ENCODE results near the gene RAI2. TPM values are rescaled to one million over a fixed set of nuclear protein-coding genes. Genes with fewer than 3 reads are reported as not detected.

RAI2 gene
- total RNA-seq, 2 donors from 2014 or later = 1.7 to 4.8 TPM

DNA sequence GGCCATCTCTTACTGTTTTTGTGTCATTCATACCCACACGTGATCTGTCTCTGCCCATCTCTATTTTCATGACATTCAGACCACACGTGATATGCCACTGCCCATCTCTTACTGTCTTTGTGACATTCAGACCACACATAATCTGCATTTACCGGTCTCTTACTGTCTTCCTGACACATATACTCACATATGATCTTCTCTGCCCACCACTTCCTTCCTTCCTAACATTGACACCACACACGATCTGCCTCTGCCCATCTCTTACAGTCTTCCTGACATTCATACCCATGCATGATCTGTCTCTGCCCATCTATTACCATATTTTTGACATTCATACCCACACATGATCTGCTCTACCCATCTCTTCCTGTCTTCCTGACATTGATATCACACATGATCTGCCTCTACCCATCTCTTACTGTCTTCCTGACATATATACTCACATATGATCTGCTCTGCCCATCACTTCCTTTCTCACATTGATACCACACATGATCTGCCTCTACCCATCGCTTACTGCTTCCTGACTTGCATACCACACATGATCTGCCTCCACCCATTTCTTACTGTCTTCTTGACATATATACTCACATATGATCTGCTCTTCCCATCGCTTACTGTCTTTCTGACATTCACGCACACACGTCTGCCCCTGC is 87.7 kb downstream of the RAI2 start:
- Histone ChIP-seq H3K9ac (ENCODE audit: low read depth in 2 of 2, low read length in 2 of 2) (no peak overlapping the region), H3K9me3 (no peaks in the 10 kb centered on the region), H3K36me3 (no peaks in the 10 kb centered on the region), H3K27me3 (no peaks in the 10 kb centered on the region), H3K4me1 (no peaks in the 10 kb centered on the region), H3K4me3 (no peak overlapping the region), H3K27ac (no peak overlapping the region)
- intact Hi-C loops (cut with DNase I) = no loop called here
- TF ChIP-seq, protein P1, sequence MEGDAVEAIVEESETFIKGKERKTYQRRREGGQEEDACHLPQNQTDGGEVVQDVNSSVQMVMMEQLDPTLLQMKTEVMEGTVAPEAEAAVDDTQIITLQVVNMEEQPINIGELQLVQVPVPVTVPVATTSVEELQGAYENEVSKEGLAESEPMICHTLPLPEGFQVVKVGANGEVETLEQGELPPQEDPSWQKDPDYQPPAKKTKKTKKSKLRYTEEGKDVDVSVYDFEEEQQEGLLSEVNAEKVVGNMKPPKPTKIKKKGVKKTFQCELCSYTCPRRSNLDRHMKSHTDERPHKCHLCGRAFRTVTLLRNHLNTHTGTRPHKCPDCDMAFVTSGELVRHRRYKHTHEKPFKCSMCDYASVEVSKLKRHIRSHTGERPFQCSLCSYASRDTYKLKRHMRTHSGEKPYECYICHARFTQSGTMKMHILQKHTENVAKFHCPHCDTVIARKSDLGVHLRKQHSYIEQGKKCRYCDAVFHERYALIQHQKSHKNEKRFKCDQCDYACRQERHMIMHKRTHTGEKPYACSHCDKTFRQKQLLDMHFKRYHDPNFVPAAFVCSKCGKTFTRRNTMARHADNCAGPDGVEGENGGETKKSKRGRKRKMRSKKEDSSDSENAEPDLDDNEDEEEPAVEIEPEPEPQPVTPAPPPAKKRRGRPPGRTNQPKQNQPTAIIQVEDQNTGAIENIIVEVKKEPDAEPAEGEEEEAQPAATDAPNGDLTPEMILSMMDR (IDR thresholded peaks at IDR 0.05) = no peak
- DNase-seq = no peak

DNA sequence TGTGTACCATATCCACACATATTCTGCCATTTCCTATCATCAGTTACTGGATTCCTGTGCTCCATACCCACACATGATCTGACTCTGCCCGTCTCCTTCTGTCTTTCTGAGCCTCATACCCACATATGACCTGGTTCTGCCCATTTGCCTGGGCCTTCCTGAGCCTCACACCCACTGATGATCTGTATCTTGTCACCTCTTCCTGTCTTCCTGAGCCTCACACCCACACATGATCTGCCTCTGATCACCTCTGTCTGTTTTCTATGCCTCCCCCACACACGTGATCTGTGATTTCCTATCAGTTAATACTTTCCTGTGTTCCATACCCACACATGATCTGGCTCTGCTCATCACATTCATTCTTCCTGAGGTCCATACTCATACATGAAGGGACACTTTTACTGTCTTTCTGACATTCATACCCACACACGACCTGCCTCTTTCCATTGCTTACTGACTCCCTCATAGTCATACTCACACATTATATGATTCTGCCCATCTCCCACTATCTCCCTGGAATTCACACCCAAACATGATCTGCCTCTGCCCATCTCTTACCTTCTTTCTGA is 91.3 kb downstream of the RAI2 start:
- Histone ChIP-seq H3K27me3 (no peaks in the 10 kb centered on the region), H3K4me3 (no peak overlapping the region), H3K27ac (no peak overlapping the region), H3K9me3 (no peaks in the 10 kb centered on the region), H3K4me1 (no peaks in the 10 kb centered on the region), H3K36me3 (no peaks in the 10 kb centered on the region), H3K9ac (ENCODE audit: low read depth in 2 of 2, low read length in 2 of 2) (no peak overlapping the region)
- intact Hi-C loops (cut with DNase I) = no loop called here
- DNase-seq = no peak
- TF ChIP-seq, protein P1 (IDR thresholded peaks at IDR 0.05) = no peak

DNA sequence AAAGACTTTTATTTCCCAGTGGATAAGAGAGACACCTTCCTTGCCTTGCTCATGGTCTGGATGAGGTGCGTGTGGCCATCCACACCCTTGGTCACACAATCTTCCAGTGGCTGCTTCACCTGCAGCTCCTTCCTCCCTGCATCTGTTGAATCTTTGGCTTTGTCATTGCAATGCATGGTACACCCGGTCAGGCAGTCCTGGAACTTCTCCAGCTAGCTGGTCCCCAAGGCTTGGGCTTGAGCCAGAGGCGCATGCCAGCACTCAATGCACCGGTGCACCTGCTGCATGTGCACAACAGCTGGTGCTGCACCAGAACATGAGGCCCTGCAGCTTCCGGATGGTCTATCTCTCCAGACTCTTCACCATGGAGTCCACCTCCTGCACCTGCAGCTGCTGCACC is 92.1 kb downstream of the RAI2 start:
- no peaks in the 10 kb centered on the region for H3K4me1 ChIP-seq
- H3K27me3 ChIP-seq = no peaks in the 10 kb centered on the region
- H3K27ac ChIP-seq = no peak overlapping the region
- H3K4me3 ChIP-seq = no peak overlapping the region
- DNase-seq = no peak
- H3K9me3 ChIP-seq = no peaks in the 10 kb centered on the region
- intact Hi-C loops (cut with DNase I) = no loop called here
- no peak overlapping the region for H3K9ac ChIP-seq (ENCODE audit: low read depth in 2 of 2, low read length in 2 of 2)
- H3K36me3 ChIP-seq = no peaks in the 10 kb centered on the region
- TF ChIP-seq, protein P1 (IDR thresholded peaks at IDR 0.05) = no peak

DNA sequence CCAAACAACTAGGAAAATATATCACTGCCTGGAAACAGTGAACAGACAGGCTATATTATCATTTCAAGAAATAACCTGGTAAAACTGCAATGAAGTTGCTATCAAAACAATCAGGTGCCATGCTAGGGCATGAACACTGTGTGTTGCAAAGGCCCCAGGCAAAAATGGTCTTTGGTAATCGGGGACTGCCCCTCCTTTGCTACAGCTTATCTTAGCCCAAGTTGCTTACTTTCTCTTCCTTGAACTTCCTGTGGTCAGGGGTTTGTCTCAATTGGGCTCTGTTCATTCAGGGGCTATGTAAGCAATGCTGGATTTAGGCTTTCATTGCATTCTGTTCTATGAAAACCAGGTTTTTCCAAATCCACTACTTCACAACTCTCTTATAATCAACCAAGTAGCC is 93.4 kb downstream of the RAI2 start:
- no peak for DNase-seq
- TF ChIP-seq, protein P1 (IDR thresholded peaks at IDR 0.05) = no peak
- Histone ChIP-seq H3K36me3 (no peaks in the 10 kb centered on the region), H3K27ac (no peak overlapping the region), H3K4me3 (no peak overlapping the region), H3K27me3 (no peaks in the 10 kb centered on the region), H3K9me3 (no peaks in the 10 kb centered on the region), H3K9ac (ENCODE audit: low read depth in 2 of 2, low read length in 2 of 2) (no peak overlapping the region), H3K4me1 (no peaks in the 10 kb centered on the region)
- intact Hi-C loops (cut with DNase I) = no loop called here

DNA sequence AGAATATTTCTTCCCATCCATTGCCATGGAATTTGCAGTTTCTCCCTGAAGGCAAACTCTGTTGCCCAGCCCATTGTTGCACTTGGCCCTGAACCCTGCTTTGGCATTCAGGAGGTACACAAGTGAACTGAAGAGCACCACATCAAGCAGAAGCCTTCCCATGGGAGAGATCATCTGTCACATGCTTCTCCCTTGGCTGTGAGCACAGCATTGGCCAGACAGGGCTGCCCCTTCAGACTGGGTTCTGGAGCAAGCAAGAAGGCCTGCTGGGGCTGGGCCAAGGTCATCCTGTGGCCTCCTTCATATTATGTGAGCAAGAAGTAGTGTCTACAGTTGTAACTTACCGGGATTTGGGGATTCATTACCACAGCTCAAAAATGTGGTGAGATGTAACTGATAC is 101.1 kb downstream of the RAI2 start:
- Histone ChIP-seq H3K36me3 (no peaks in the 10 kb centered on the region), H3K9ac (ENCODE audit: low read depth in 2 of 2, low read length in 2 of 2) (no peak overlapping the region), H3K4me3 (no peak overlapping the region), H3K27ac (no peak overlapping the region), H3K27me3 (no peaks in the 10 kb centered on the region), H3K9me3 (no peaks in the 10 kb centered on the region), H3K4me1 (no peaks in the 10 kb centered on the region)
- TF ChIP-seq, protein P1 (IDR thresholded peaks at IDR 0.05) = no peak
- intact Hi-C loops (cut with DNase I) = no loop called here
- DNase-seq = no peak

Measured in colonic mucosa (tissue), 4 donors.